ENCODE results near the gene NR3C2.

The NR3C2 gene

GRCh38 chr4:148056879-148057278 lies 385.3 kb downstream of the NR3C2 start:
- peak; percentile 38 to 62 for DNase-seq (ENCODE audit: low read depth in 2 of 2)

DNA sequence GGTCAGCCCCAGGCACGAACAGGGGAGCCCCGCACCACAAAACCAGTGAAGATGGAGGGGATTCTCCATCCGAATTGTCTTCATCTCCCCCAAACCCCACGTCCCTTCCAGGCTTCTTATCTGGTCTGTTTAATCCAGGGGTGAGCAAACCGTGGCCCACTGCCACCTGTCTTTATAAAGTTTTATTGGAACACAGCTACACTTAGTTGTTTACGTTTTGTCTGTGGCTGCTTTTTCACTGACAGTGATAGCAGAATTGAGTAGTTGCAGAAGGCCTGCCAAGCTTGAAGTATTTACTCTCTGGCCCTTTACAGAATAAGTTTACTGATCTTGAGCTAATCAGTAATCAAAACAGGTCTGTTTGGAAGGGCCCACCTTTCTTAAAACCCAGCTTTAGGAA lies 386.4 kb downstream of the NR3C2 start:
- DNase-seq (ENCODE audit: low read depth in 2 of 2): no peak

DNA sequence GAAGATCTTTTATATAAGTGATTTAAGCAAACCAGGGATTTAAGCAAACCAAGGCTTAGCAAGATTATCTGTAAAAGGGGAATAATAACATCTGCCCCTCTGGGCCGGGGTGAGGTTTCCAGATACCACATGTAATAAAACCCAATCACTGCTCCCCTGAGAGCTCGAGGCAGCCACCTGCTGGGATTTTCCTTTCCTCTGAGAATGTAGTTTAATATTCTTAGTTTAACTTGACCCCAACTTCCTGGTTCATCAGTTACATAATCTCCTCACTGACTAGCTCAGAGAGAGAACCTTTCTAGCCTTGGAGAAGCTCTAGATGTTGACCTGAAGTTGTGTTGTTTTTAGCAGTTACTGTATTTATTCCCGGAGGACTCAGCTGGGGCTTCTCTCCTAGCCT lies 387.9 kb downstream of the NR3C2 start:
- DNase-seq (ENCODE audit: low read depth in 2 of 2): no peak

DNA sequence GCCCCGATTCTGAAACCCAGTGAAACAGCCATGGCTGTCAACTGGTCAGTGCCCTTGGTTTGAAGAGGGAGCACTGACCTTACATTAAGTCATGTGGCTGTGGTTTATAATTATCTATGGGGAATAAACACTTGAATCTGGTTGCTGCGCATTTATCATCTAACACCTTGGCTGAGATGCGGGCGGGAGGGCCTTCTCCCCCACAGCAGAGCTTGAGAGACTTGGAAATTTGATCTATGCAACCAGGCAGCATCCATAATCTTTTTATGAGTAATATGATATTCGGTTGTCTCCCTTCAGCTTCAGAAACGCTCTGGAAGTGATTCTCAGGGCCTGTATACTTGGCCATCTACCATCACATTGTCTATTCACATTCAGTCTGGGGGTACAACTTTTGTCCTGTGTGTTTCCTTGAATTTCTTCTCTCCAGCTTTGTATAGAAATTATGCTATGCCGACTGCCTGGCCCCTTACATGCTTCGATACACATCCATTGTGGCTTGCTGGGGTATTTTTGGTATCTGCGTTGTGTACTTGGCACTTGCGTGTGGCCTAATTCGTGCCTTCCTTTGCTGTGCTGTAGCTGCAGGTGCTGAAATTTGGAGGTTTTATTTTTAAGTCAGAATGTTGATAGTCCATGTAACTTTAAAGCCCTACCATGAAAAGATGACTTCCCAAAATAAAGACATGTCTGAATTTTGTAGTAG lies 388.8 kb downstream of the NR3C2 start:
- no peak for DNase-seq (ENCODE audit: low read depth in 2 of 2)

DNA sequence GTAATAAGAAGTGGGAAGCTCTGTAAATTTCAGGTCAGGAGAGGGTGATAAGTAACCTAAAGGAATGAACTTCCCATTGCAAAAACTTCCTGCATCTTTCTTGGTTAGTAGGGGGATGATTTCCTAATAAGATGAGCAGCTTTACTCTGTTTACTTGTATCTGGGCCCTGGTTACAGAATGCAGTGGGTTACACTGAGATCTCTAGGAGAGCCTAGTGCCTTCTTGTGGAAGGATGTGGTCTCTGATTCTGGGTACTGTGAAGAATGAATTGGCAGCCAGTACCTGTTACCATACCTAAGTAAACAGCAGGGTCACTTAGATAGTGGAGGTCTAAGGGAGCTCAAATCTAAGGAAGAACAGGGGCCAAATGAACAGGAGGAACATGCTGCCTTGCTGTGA lies 389.8 kb downstream of the NR3C2 start:
- DNase-seq (ENCODE audit: low read depth in 2 of 2): no peak

DNA sequence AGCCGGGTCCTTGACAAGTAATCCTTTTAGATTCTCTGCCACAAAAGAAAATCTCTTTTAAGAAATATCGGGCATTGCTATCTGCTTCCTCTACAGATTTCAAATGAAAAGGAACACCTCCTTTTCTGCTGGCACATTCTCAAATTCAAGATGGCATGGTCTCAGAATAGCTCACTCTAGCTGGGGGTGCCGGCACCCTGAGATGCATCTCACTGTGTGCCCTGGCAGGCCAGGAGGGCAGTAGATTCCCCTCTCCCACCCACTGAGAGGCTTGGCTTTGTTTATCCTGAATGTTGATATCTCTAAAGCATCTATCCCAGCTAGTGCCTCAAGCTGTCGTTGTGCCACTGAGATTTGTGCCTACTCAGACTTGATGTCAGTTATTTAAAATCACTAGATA lies 390.8 kb downstream of the NR3C2 start:
- DNase-seq (ENCODE audit: low read depth in 2 of 2): no peak

GRCh38 chr4:148048598-148048997 lies 393.6 kb downstream of the NR3C2 start:
- DNase-seq (ENCODE audit: low read depth in 2 of 2): no peak

DNA sequence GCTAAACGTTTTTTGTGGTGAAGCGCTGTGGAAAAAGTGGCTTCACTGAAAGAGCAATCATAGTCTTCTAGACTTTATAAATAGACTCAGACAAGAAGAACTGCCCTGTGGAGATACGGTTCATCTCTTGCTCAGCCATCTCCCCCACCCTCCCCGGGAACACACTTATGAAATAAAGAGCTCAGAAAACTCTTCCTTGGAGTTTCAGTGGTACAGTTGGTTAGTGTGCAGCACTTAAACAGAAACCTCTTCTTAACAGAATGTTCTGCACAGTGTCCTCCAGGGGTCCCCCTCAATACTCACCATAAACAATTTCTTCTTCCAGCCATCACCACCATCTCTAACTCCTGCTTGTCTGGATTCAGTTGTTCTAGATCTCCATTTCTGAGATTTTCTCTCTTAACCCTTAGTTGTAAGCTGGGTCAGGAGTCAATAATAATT lies 397.3 kb downstream of the NR3C2 start:
- no peak for DNase-seq (ENCODE audit: low read depth in 2 of 2)

DNA sequence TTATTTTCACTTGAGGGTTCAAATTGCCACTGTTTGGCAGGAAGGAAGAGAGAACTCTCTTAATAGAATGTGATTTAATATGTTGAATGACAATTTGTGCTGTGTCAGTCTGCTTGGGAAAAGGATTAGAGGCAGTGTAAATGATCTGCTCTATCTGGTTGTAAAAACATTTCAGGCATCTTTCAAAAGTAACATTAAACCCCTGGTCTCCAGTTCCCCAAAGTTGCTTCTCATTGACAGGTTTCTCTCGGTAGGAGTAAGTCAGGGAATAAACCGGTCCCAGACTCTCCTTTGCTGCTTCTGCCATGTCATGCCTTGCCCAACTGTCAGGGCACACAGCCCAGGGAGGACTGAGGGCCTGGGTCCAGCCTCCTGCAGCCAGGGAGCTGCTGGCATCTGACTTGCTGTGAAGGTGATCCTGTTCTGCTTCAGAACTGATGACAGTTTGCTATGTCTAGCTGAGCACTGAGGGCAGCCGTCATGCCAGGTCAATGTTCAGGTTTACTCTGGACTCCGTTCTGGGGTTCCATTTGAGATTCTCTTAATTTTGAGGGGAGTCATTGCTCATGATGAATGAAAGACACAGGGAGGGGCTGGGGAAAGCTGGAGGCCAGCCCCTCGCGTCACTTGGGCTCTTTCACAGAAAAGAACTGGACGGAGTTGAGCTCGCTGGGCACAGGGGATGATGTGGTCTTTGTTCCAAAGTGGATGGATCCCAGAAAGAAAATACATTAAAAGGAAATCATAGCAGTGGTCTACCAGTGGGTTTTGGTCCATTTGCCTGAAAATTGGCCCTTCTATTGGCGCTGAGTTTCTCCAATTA lies 397.9 kb downstream of the NR3C2 start:
- DNase-seq (ENCODE audit: low read depth in 2 of 2): no peak

GRCh38 chr4:148041606-148042329 lies 400.4 kb downstream of the NR3C2 start:
- DNase-seq (ENCODE audit: low read depth in 2 of 2): no peak

DNA sequence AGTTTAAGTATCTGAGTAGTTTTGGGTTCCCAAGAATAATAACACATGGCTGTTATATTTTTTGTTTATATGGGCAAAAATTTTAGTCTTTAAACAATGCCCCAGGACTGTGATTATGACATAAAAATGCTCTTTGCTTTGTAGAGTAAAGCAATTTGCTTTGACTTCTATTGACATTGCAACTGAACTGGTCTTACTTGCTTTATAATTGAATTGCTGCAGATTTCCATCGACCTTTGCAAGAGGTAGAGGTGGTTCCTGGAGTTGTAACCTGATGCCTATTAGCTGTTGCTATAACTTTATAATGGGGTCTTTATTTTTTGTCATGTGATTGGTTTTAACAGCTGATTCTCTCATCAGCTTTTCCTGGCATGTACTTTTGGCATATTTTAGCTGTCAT lies 407.4 kb downstream of the NR3C2 start:
- no peak for DNase-seq (ENCODE audit: low read depth in 2 of 2)

DNA sequence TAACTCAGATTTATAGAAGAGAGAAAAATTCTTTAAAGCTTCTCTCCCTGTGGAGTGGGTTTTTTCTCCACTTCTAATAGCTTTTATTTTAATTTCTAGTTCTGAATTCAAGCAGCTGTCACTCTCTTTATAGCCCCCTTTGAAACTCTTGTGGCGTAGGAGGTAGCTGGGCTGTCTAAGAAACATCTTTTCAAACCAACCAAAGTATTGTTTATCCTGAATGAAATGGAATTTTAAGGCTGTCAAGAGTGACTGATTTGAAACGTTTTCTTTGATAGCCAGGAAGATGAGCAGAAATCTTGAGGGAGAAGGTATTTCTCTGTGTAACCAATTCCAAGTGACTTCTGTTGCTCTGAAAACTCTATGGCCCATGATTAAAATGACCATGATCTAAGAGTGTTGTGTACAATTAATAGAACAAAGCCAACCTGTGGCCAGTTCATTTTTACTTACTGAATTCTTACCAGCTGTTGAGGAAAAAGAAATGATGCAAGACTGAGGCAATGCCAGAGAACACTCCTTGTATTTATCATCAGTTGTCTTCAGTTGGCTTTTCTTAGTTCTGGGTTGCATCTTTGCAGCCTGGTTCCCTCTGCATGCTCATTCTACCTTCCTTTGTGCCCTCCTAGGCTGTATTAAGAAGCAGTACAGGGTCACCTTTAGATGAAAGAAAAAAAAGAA lies 411.9 kb downstream of the NR3C2 start:
- no peak for DNase-seq (ENCODE audit: low read depth in 2 of 2)

DNA sequence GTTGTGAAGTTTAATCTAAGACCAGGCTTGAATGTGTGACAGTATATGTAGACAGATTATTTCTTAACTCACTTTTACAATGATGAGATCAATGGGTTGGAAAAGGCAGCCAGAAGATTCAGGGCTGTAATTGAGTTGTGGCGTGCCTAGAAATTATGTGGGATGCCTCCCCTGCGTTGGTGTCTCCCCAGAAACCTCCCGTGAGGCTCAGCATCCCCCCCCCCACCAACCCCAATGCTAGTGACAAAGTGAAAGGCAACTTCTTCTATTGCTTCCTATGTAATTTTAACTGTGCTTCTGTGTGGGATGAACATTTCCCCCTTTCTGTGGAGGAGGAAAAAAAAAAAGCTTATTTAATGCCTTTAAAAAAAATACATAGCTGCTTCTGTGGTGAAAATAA lies 412.4 kb downstream of the NR3C2 start:
- no peak for DNase-seq (ENCODE audit: low read depth in 2 of 2)

All from stimulated activated CD8-positive, alpha-beta memory T cell treated with anti-CD3 and anti-CD28 coated beads, Interleukin-2, amount 100 ng/mL, for 48 hours (primary cell).